OCI-LY3 (cell line): ENCODE data around the gene RSPH9.
"Not testable (repeated sequence)": the region's sequence is repeated elsewhere in the genome, so short reads cannot be mapped to it uniquely, and the experiment has no call there.

Source experiments
- H2AFZ ChIP-seq: fragments of 200-600, 300-600 bp; shearing (Covaris generic); 2 replicates; pipeline ENCODE4 v1.6.0; 2014; ENCODE audit warnings: antibody characterized with exemption, low read depth, low read length
- H3K27ac ChIP-seq: fragments of 200-600, 300-600 bp; sonication (generic); 2 replicates; pipeline ENCODE4 v1.5.1; 2014; ENCODE audit warnings: mild to moderate bottlenecking, low read length, moderate library complexity, mixed read lengths
- H3K27me3 ChIP-seq: fragments of 200-600, 300-600 bp; sonication (generic); 2 replicates; pipeline ENCODE4 v1.6.1; 2014; ENCODE audit warnings: low read depth, low read length, mixed read lengths
- H3K36me3 ChIP-seq: fragments of 200-600, 300-600 bp; sonication (generic); replicated peaks from 2 replicates; pipeline ENCODE3; 2014; ENCODE audit warnings: low read depth, low read length, mixed read lengths
- H3K4me1 ChIP-seq: fragments of 300-600, 200-600 bp; sonication (generic); 2 replicates; pipeline ENCODE4 v1.6.1; 2014; ENCODE audit warnings: low read length, mixed read lengths
- H3K4me2 ChIP-seq: fragments of 200-600, 300-600 bp; sonication (generic); 2 replicates; pipeline ENCODE4 v1.6.1; 2014; ENCODE audit warnings: low read length, mixed read lengths
- H3K4me3 ChIP-seq: fragments of 300-600, 200-600 bp; sonication (generic); 2 replicates; pipeline ENCODE4 v1.5.1; 2014; ENCODE audit warnings: antibody characterized with exemption, mild to moderate bottlenecking, low read length, moderate library complexity
- H3K79me2 ChIP-seq: fragments of 300-600, 200-600 bp; shearing (Covaris generic); 2 replicates; pipeline ENCODE4 v1.6.1; 2014; ENCODE audit warnings: mild to moderate bottlenecking, low read length, mixed read lengths
- H3K9ac ChIP-seq: fragments of 300-600, 200-600 bp; shearing (Covaris generic); 2 replicates; pipeline ENCODE4 v1.6.0; 2014; ENCODE audit warnings: mild to moderate bottlenecking, low read length, moderate library complexity
- H3K9me3 ChIP-seq: fragments of 200-600, 300-600 bp; shearing (Covaris generic); 2 replicates; pipeline ENCODE4 v1.6.1; 2014; ENCODE audit warnings: low read length, mixed read lengths; ENCODE audit not compliant: insufficient read depth
- H4K20me1 ChIP-seq: fragments of 200-600, 300-600 bp; sonication (generic); 2 replicates; pipeline ENCODE4 v1.6.1; 2016; ENCODE audit warnings: low read length, mixed read lengths; ENCODE audit not compliant: insufficient read depth
- EZH2phosphoT487 ChIP-seq: fragments of 200-600 bp; shearing (Covaris generic); IDR thresholded peaks from 2 replicates; pipeline ENCODE4 v1.6.1; 2018; ENCODE audit warnings: antibody characterized with exemption, mixed run types, low read depth
- TF ChIP-seq, protein P1 (sequence below): fragments of 200-600, 300-600 bp; sonication (generic); IDR thresholded peaks from 2 replicates; pipeline ENCODE4 v1.5.1; 2014; ENCODE audit warnings: antibody characterized with exemption, low read length, low read depth

The RSPH9 gene

DNA sequence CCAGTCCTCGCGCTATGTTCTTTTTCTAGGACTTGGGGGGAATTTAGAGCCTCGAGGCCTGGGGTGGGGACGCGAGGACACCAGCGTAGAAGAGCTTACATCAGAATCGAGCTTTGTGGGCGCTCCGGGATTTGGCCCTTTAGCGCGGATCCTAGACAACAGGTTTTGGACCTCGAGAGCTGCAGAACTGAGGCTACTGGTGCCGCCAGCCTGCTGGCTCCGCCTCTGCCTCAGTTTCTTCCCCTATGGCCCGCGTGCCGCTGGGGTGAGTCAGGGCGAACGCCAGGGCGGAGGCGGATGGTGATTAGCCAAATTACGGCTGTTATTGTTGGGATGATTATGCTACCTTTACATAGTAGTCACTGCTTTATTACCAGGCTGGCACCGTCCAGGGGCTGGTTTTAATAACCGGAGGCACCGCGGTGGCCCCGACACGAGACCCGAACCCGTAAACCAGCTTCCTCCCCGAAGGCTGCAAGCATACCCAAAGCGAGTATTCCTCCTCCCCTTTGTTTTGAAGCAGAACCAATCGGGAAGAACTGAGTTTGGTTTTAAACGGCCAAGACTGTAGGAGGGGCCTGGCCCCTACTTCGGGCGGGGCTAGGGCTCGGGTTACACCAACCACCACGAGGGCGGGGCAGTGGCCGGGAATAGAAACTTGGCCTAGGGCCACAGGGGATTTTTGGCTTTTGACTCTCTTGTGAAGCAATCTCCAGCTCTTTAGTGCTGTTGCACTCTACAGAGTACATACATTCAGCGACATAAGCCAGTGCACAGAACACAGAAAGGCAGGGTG is 15.1 kb upstream of the RSPH9 start:
- H3K79me2 ChIP-seq, result peaks cover 21% of the 10 kb centered on the region
- peak overlapping the region; percentile 96 for H3K9ac ChIP-seq
- H4K20me1 ChIP-seq, result no peaks in the 10 kb centered on the region
- H3K4me1 ChIP-seq, result peaks cover 17% of the 10 kb centered on the region
- peak overlapping the region; percentile 81 for H3K4me3 ChIP-seq
- H3K9me3 ChIP-seq, result no peaks in the 10 kb centered on the region
- peak overlapping the region; percentile 86 for H3K4me2 ChIP-seq
- no peaks in the 10 kb centered on the region for H3K27me3 ChIP-seq
- peak overlapping the region; percentile 89 for H3K27ac ChIP-seq
- no peak for TF ChIP-seq EZH2phosphoT487
- TF ChIP-seq, protein P1, sequence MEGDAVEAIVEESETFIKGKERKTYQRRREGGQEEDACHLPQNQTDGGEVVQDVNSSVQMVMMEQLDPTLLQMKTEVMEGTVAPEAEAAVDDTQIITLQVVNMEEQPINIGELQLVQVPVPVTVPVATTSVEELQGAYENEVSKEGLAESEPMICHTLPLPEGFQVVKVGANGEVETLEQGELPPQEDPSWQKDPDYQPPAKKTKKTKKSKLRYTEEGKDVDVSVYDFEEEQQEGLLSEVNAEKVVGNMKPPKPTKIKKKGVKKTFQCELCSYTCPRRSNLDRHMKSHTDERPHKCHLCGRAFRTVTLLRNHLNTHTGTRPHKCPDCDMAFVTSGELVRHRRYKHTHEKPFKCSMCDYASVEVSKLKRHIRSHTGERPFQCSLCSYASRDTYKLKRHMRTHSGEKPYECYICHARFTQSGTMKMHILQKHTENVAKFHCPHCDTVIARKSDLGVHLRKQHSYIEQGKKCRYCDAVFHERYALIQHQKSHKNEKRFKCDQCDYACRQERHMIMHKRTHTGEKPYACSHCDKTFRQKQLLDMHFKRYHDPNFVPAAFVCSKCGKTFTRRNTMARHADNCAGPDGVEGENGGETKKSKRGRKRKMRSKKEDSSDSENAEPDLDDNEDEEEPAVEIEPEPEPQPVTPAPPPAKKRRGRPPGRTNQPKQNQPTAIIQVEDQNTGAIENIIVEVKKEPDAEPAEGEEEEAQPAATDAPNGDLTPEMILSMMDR, result no peak
- peaks cover 27% of the 10 kb centered on the region for H3K36me3 ChIP-seq
- H2AFZ ChIP-seq, result peak overlapping the region; percentile 75

DNA sequence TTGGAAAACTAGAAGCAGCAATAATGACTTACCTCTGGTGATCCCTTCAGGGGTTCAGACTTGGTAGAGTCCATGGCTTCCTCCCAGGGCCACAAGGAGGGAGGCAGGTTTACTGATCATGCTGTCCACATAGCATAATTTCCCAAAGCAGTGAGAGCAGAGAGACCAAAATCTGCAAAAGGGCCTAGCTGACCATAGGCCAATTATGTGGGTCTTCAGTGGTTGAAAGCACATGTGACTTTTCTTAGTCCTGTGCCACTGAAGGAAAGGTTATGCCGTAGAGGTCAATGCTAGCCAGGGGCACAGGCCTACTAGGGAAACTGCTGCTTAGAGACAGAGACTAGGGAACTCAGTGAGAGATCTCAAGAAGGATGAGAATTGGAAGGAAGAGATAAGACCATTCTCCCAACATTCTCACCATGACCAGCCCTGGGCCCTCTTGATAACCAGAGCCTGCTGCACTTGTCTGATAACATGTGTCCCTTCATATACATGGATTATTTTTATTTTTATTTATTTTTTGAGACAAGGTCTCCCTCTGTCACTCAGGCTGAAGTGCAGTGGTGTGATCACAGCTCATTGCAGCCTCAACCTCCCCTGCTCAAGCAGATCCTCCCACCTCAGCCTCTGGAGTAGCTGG is 13.7 kb upstream of the RSPH9 start:
- Histone ChIP-seq H3K27ac (no peak overlapping the region), H3K79me2 (peaks cover 26% of the 10 kb centered on the region), H3K4me2 (peak overlapping the region; percentile 82; the same call in 1 of the 2 replicates), H2AFZ (no peak overlapping the region), H3K4me1 (peaks cover 25% of the 10 kb centered on the region), H3K27me3 (no peaks in the 10 kb centered on the region), H3K4me3 (no peak overlapping the region), H4K20me1 (no peaks in the 10 kb centered on the region), H3K36me3 (peaks cover 13% of the 10 kb centered on the region), H3K9ac (no peak overlapping the region), H3K9me3 (no peaks in the 10 kb centered on the region)
- TF ChIP-seq, protein P1, result no peak
- TF ChIP-seq EZH2phosphoT487, result no peak

DNA sequence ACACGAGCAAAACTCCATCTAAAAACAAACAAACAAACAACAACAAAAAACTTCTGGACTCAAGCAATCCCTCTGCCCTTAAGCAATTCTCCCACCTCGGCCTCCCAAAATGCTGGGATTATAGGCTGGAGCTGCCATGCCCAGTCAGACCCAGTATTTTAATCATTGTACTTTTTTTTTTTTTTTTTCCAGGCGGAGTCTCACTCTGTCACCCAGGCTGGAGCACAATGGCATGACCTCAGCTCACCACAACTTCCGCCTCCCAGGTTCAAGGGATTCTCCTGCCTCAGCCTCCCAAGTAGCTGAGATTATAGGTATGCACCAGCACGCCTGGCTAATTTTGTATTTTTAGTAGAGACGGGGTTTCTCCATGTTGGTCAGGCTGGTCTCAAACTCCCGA is 11.8 kb upstream of the RSPH9 start:
- not testable (repeated sequence) for H3K27me3 ChIP-seq, H3K4me2 ChIP-seq, H3K9me3 ChIP-seq, H3K9ac ChIP-seq, H4K20me1 ChIP-seq, H3K36me3 ChIP-seq, H3K4me3 ChIP-seq, H3K27ac ChIP-seq, H2AFZ ChIP-seq
- H3K79me2 ChIP-seq, result peaks cover 32% of the 10 kb centered on the region
- H3K4me1 ChIP-seq, result peaks cover 25% of the 10 kb centered on the region

DNA sequence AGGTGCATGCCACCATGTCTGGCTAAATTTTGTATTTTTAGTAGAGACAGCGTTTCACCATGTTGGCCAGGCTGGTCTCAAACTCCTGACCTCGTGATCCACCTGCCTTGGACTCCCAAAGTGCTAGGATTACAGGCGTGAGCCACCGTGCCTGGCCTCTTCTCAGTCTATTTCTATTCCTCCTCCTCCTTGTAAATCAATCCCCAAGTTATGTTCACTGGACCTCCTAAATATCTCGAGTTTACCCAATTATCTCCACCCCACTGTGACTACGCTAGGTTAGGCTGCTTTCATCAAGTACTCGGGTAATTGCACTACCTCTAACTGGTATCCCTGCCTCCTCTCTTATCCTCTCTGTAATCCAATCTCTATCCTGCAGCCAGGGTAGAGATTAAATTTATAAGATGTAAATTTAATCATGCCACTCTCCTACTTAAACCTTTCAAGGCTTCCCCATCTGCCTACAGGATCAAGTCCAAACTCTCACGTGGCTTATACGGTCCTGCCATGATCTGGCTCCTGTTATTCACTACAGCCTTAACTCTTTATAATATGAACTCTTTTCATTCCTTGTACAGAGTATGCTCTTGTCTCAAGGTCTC is 10.0 kb upstream of the RSPH9 start:
- Histone ChIP-seq H3K9ac (peak overlapping the region; percentile 88), H3K27me3 (no peaks in the 10 kb centered on the region), H3K27ac (peak overlapping the region; percentile 60), H3K79me2 (peaks cover 38% of the 10 kb centered on the region), H3K9me3 (no peaks in the 10 kb centered on the region), H3K4me1 (peaks cover 24% of the 10 kb centered on the region), H4K20me1 (no peaks in the 10 kb centered on the region), H3K4me3 (peak overlapping the region; percentile 88), H3K4me2 (peak overlapping the region; percentile 99), H2AFZ (0 out of 2 replicates have a peak overlapping the region, but pooled peaks have one; percentile 95), H3K36me3 (peaks cover 14% of the 10 kb centered on the region)
- TF ChIP-seq, protein P1, result no peak
- TF ChIP-seq EZH2phosphoT487, result no peak
